MCF 10A (cell line): ENCODE data around the gene TMEM87A. TPM values are rescaled to one million over a fixed set of nuclear protein-coding genes. Genes with fewer than 3 reads are reported as not detected.
"Not testable (repeated sequence)": the region's sequence is repeated elsewhere in the genome, so short reads cannot be mapped to it uniquely, and the experiment has no call there.

ENCODE experiments used
- BruUV-seq: library from RNA; stranded (reverse); fragments of 400-500 nt; replicated peaks from 2 replicates; lab custom pipeline; 2021; lab: Mats Ljungman, UMichigan
- CTCF ChIA-PET: fragments of 300-600 bp; sonication (Branson Sonifier 250); formaldehyde crosslinking; extraction: SDS; loops from one replicate; lab custom pipeline; 2021; ENCODE audit warnings: antibody characterized with exemption, inconsistent platforms; lab: Yijun Ruan, JAX
- POLR2A ChIA-PET: fragments of 300-600, 350-650 bp; sonication (Branson Sonifier 250); formaldehyde crosslinking; extraction: SDS; loops from one replicate; lab custom pipeline; 2020; ENCODE audit warnings: antibody characterized with exemption, inconsistent platforms; lab: Yijun Ruan, JAX
- DNase-seq: peaks from one replicate; pipeline ENCODE4 v3.0.0-alpha.2; 2018; ENCODE audit not compliant: unreplicated experiment
- H3K27ac Mint-ChIP-seq: one replicate; pipeline ENCODE4 v1.8.0; 2022; ENCODE audit warnings: mild to moderate bottlenecking, low read depth, mixed read lengths; ENCODE audit not compliant: unreplicated experiment
- H3K27me3 Mint-ChIP-seq: one replicate; pipeline ENCODE4 v1.8.0; 2022; ENCODE audit warnings: mixed read lengths; ENCODE audit not compliant: insufficient read depth, unreplicated experiment
- H3K36me3 Mint-ChIP-seq: one replicate; pipeline ENCODE4 v1.8.0; 2022; ENCODE audit warnings: mild to moderate bottlenecking, moderate library complexity, mixed read lengths; ENCODE audit not compliant: insufficient read depth, unreplicated experiment
- H3K4me1 Mint-ChIP-seq: one replicate; pipeline ENCODE4 v1.8.0; 2022; ENCODE audit warnings: mixed read lengths; ENCODE audit not compliant: insufficient read depth, unreplicated experiment
- H3K4me3 Mint-ChIP-seq: one replicate; pipeline ENCODE4 v1.8.0; 2022; ENCODE audit warnings: mild to moderate bottlenecking, moderate library complexity, mixed read lengths; ENCODE audit not compliant: unreplicated experiment
- H3K9me3 Mint-ChIP-seq: one replicate; pipeline ENCODE4 v1.8.0; 2022; ENCODE audit warnings: mixed read lengths; ENCODE audit not compliant: unreplicated experiment
- intact Hi-C: fragments of 100-400 bp; cut with micrococcal nuclease; formaldehyde crosslinking; loops from 2 replicates; pipeline ENCODE4 v1.14.1; 2022
- total RNA-seq: library from RNA; stranded (reverse); gene quantifications from 2 replicates; pipeline ENCODE4 v1.2.3, GENCODE V29; 2022
- TF ChIP-seq, protein P1 (sequence below): fragments of 200-600 bp; IDR thresholded peaks from one replicate; pipeline ENCODE4 v1.8.0; 2022; ENCODE audit warnings: antibody characterized with exemption, mild to moderate bottlenecking; ENCODE audit not compliant: unreplicated experiment

Gene TMEM87A
- total RNA-seq, 1 experiment from 2014 or later, result 51.3 TPM

DNA sequence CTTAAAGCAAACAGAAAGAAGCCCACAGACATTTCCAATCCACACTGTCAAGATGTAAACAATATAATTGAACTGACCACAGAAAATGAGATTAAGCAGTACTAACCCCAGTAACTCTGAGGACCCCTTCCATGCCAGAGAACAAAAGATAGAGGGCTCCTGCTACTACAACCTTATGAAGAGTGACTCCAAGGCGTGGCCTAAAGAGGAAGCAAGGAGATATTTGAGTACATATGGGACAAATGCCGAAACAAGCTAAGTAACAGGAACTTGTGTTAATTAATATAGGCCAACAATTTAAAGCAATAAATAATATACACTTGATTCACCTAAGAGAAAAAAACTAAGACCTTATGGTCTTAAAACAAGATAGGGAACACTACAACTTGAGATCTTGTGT, 40.1 kb downstream of the TMEM87A start:
- Mint-ChIP-seq H3K27me3 (no peaks in the 10 kb centered on the region), H3K4me3 (no peak overlapping the region), H3K4me1 (no peaks in the 10 kb centered on the region), H3K9me3 (no peaks in the 10 kb centered on the region), H3K27ac (no peak overlapping the region), H3K36me3 (peaks cover 84% of the 10 kb centered on the region)
- CTCF ChIA-PET, result interaction anchor here (0.5 kb wide), 1 partner anchor 501 kb away, joined by 4 read pairs; no protein-coding TSS in a partner anchor
- intact Hi-C loops, result no loop called here
- no peak for DNase-seq
- TF ChIP-seq, protein P1, sequence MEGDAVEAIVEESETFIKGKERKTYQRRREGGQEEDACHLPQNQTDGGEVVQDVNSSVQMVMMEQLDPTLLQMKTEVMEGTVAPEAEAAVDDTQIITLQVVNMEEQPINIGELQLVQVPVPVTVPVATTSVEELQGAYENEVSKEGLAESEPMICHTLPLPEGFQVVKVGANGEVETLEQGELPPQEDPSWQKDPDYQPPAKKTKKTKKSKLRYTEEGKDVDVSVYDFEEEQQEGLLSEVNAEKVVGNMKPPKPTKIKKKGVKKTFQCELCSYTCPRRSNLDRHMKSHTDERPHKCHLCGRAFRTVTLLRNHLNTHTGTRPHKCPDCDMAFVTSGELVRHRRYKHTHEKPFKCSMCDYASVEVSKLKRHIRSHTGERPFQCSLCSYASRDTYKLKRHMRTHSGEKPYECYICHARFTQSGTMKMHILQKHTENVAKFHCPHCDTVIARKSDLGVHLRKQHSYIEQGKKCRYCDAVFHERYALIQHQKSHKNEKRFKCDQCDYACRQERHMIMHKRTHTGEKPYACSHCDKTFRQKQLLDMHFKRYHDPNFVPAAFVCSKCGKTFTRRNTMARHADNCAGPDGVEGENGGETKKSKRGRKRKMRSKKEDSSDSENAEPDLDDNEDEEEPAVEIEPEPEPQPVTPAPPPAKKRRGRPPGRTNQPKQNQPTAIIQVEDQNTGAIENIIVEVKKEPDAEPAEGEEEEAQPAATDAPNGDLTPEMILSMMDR, result no peak
- BruUV-seq, result no TSS peak
- POLR2A ChIA-PET, result interaction anchor here (1.1 kb wide), 1 partner anchor 25 kb away, joined by 5 read pairs; the partner anchor contains the start of gene VPS39

DNA sequence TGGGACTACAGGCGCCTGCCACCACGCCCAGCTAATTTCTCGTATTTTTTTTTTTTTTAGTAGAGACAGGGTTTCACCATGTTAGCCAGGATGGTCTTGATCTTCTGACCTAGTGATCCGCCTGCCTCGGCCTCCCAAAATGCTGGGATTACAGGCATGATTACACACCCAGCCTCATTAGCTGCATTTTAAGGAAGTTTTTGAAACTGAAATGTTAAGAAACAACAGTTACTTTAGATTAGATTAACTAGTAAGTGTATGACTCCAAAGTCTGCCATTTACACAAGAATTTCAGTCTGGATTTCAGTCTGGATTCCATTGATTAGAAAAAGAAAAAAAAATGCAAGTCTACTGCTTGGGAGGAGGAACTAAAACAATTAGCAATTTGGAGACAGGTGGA, 40.6 kb downstream of the TMEM87A start:
- TF ChIP-seq, protein P1, result no peak

DNA sequence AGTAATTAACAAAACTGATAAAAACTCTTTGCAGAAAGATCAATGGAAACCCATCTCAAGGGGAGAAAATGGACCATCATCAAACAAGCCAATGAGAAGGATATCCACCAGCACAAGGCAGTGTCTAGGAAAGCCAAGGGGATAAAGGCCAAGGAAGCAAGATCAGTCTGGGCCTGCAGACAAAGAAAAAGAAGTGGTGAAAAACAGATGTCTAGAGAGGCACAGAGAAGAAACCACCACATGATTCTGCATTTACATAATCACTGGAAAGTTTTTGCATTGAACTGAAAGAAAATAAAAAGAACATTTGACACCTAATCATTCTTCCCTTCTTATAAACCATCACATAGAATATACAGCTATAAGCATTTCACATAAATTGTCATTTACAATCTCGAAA, 42.1 kb downstream of the TMEM87A start:
- DNase-seq, result no peak
- peaks cover 84% of the 10 kb centered on the region for H3K36me3 Mint-ChIP-seq
- no TSS peak for BruUV-seq
- intact Hi-C loops, result no loop called here
- H3K9me3 Mint-ChIP-seq, result no peaks in the 10 kb centered on the region
- CTCF ChIA-PET, result no interaction called here
- no peak overlapping the region for H3K27ac Mint-ChIP-seq
- H3K4me1 Mint-ChIP-seq, result no peaks in the 10 kb centered on the region
- H3K27me3 Mint-ChIP-seq, result no peaks in the 10 kb centered on the region
- POLR2A ChIA-PET, result interaction anchor here (0.7 to 1.8 kb wide), 3 partner anchors 11 to 285 kb away, joined by 3 to 4 read pairs (median 4); partner anchors contain the start of genes GANC and TMEM87A
- TF ChIP-seq, protein P1, result no peak
- no peak overlapping the region for H3K4me3 Mint-ChIP-seq

More for the DNA sequence above, 40.6 kb downstream of the TMEM87A start:
- Mint-ChIP-seq H3K4me3 (no peak overlapping the region), H3K4me1 (no peaks in the 10 kb centered on the region), H3K36me3 (peaks cover 84% of the 10 kb centered on the region), H3K27me3 (no peaks in the 10 kb centered on the region), H3K9me3 (no peaks in the 10 kb centered on the region), H3K27ac (no peak overlapping the region)
- BruUV-seq, result no TSS peak
- CTCF ChIA-PET, result interaction anchor here (0.5 kb wide), 1 partner anchor 501 kb away, joined by 4 read pairs; no protein-coding TSS in a partner anchor
- intact Hi-C loops, result no loop called here
- no peak for DNase-seq
- POLR2A ChIA-PET, result interaction anchor here (1.1 kb wide), 1 partner anchor 25 kb away, joined by 5 read pairs; the partner anchor contains the start of gene VPS39

DNA sequence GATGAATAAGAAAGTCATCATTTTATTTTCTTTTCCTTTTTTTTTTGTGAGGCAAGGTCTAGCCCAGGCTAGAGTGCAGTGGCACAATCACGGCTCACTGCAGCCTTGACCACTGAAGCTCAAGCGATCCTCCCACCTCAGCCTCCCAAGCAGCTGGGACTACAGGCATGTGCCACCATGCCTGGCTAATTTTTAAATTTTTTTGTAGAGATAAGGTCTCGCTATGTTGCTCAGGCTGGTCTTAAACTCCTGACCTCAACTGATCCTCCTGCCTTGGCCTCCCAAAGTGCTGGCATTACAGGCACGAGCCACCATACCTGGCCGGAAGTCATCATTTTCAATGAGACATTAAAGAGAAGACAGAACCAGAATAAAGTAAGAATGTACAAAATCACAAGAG, 44.3 kb downstream of the TMEM87A start:
- H3K36me3 Mint-ChIP-seq, result peaks cover 85% of the 10 kb centered on the region
- ChIA-PET CTCF (interaction anchor here (0.6 to 0.7 kb wide), 2 partner anchors 40 to 68 kb away, joined by 4 to 5 read pairs; no protein-coding TSS in a partner anchor), POLR2A (interaction anchor here (1.0 to 2.5 kb wide), 2 partner anchors 42 to 44 kb away, joined by 3 to 9 read pairs; partner anchors contain the start of genes GANC and TMEM87A)
- not testable (repeated sequence) for BruUV-seq, H3K4me3 Mint-ChIP-seq, H3K27me3 Mint-ChIP-seq, H3K9me3 Mint-ChIP-seq, H3K4me1 Mint-ChIP-seq, H3K27ac Mint-ChIP-seq, DNase-seq
- intact Hi-C loops, result loop anchor here (10.0 kb wide), 1 partner anchor 426 kb away; no protein-coding TSS in a partner anchor
